GM12878 (cell line): ENCODE measurements around the gene C6orf62.

Experiments used
- CTCF ChIP-seq, 3 experiments: IDR thresholded peaks in 2 of 3; conservative IDR thresholded peaks in 1 of 3; 2 replicates each; pipeline ENCODE4 v1.5.1; 2011; ENCODE audit warnings: low read depth in 3 of 3, low read length in 3 of 3, mild to moderate bottlenecking in 3 of 3, control low read depth in 2 of 3, moderate library complexity in 2 of 3, inconsistent platforms in 1 of 3, mixed read lengths in 1 of 3; ENCODE audit not compliant: control insufficient read depth in 2 of 3, insufficient read depth in 1 of 3; ENCODE audit errors: extremely low read depth in 1 of 3
- LARP7 ChIP-seq: fragments of 450-650 bp; IDR thresholded peaks from 2 replicates; pipeline ENCODE4 v1.6.1; 2017; ENCODE audit warnings: mild to moderate bottlenecking
- MAX ChIP-seq: IDR thresholded peaks from 2 replicates; pipeline ENCODE4 v1.6.1; 2012; ENCODE audit warnings: low read depth, low read length, improper control_type of control experiment
- POLR2A ChIP-seq: IDR thresholded peaks from 2 replicates; pipeline ENCODE4 v1.6.1; 2011; ENCODE audit warnings: low read depth, mild to moderate bottlenecking, low read length
- POLR2AphosphoS5 ChIP-seq: IDR thresholded peaks from 2 replicates; pipeline ENCODE4 v1.6.1; 2011; ENCODE audit warnings: mild to moderate bottlenecking, low read length, inconsistent platforms
- TCF7 ChIP-seq: IDR thresholded peaks from 2 replicates; pipeline ENCODE4 v1.6.1; 2014; ENCODE audit warnings: antibody characterized with exemption, borderline replicate concordance
- YY1 ChIP-seq: IDR thresholded peaks from 2 replicates; pipeline ENCODE4 v1.6.1; 2011; ENCODE audit warnings: low read depth, mild to moderate bottlenecking, low read length

GRCh38 chr6:24749297-24749696 lies 30.3 kb upstream of the C6orf62 start:
- TF ChIP-seq MAX (no peak), CTCF (IDR thresholded peaks at IDR 0.05 in 2 of 3, conservative IDR thresholded peaks at IDR 0.05 in 1 of 3; ENCODE audit: control insufficient read depth in 2 of 3, extremely low read depth in 1 of 3, insufficient read depth in 1 of 3, low read depth in 3 of 3, low read length in 3 of 3) (no peak), POLR2AphosphoS5 (no peak), TCF7 (no peak), POLR2A (no peak), YY1 (no peak), LARP7 (no peak)
